HG03442 (cell line): ENCODE results near the gene TNFSF4.
"Not testable (repeated sequence)": the region's sequence is repeated elsewhere in the genome, so short reads cannot be mapped to it uniquely, and the experiment has no call there.

Experiments used
- ATAC-seq: cut with Tn5 transposase; IDR thresholded peaks from one replicate; pipeline ENCODE4 v1.9.1; 2021; ENCODE audit warnings: mild to moderate bottlenecking, moderate library complexity; ENCODE audit not compliant: unreplicated experiment

Gene TNFSF4, protein sequence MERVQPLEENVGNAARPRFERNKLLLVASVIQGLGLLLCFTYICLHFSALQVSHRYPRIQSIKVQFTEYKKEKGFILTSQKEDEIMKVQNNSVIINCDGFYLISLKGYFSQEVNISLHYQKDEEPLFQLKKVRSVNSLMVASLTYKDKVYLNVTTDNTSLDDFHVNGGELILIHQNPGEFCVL

DNA sequence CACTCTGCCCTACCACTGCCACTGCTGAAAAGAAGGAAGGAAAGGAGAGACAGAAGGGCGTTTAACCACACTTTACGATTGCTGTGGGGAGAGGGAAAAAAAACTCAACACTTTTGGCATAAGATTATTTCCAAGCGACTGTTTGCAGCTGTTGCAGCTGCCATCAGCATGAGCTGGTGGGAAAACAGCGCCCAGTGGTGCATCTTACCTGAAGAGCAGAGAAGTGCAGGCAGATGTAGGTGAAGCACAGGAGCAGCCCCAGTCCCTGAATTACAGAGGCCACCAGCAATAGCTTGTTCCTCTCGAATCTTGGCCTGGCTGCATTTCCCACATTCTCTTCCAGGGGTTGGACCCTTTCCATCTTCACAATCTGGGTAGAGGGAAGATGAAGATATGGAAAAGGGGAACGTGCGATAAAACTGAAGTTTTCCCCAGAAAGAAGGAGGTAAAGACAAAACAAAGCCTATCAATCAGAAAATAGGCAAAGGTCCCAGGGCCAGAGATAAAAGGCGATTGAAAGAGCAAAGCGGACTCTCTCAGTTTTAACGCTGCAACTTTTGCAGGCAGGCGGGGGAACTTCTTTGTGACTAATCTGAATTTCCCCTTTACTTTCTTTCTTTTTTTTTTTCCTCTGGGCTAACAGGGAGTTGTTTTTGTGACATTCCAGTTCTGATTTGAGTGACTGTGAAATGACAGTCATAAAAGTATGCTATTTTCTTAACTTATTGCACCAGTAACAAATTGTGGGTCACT is at the start of gene TNFSF4:
TNFSF4 (minus strand) TSS at position 516 of the 753 bp plus-strand sequence; CDS start at position 361, 155 bp downstream.
- ATAC-seq, result no peak

DNA sequence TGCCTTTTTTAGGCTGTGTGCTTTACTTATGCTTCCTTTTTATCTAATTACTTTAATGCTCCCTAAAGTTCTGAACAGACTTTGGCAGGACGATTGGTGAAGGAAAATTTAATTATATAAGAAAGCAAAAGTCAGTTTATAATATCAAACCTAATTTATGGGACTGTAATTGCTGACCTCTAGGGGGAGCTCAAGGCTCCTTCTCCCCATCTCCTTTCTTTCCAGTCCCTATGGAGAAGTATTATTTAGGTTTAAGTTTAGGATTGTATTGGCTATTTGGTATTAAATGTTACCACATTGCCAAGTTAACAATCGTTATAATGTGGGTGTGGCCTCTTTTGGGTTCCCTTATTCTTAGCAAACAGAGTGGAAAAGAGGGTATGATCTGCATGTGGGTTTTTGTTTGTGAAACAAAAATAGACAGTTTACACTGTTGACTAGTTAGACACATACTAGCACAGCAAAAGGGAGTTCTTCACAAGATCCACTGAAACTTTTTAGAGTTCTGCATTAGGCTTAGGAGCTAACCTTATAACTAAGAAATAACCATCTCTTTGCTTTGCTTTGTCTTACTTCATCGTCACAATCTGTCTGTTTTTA is 48.2 kb upstream of the TNFSF4 start:
- no peak for ATAC-seq

DNA sequence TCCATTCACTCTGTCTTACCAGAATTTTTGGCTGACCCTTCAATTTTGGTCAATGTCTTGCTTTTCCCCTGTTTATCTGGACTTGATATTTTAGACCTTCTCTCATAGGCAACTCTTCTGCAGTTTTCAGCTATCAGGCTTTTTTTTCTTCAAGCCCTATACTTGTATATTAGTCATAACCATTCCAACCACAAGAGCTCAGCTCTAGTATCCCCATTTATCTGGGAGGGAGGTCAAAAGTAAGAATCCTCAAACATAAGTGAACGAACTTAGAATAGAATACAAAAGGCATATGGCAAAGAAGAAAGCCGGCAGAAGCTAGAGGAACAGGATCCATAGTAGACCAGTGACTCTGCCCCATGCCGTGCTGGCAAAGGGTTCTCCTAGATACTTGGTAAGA is 45.9 kb upstream of the TNFSF4 start:
- ATAC-seq, result no peak

DNA sequence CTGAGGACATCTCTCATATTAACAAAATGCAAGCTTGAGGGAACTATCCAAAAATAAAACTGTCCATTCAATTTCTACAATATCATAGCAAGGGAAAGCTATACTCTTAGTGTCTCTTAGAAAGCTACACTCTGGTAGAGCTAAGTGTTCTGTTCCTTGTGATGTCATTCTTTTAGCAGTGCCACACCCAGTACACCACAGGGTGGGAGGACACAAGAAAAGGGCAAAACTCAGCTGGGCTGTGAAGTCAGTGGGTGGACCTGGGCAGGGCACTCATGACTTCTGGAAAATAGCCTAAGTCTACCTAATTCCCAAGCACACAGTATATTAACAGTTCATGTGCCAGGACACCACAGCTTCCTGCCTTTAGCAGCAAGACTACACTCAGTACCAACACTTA is 42.2 kb upstream of the TNFSF4 start:
- no peak for ATAC-seq

DNA sequence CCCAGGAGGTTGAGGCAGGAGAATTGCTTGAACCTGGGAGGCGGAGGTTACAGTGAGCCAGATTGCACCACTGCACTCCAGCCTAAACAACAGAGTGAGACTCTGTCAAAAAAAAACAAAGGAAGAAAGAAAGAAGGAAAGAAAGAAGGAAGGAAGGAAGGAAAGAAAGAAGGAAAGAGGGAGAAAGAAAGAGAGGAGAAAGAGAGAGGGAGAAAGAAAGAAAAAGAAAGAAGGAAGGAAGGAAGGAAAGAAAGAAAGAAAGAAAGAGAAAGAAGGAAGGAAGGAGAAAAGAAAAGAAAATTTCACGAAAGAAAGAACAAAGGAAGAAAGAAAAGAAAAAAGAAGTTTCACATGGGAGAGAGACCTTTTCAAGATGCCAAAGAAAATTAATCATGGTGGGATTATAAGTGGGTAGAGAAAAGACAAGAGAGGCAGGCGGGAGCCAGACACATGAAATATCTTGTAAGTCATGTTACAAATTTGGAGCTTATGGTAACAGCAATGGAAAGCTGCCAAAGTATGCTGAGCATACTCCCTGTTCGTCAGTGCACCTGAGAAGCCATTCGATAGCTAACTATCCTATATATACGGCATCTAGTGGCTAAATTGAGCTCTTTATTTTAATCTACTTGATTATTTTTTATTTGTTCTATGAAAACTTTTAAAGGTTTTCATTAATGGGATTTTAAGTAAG is 41.3 kb upstream of the TNFSF4 start:
- no peak for ATAC-seq

DNA sequence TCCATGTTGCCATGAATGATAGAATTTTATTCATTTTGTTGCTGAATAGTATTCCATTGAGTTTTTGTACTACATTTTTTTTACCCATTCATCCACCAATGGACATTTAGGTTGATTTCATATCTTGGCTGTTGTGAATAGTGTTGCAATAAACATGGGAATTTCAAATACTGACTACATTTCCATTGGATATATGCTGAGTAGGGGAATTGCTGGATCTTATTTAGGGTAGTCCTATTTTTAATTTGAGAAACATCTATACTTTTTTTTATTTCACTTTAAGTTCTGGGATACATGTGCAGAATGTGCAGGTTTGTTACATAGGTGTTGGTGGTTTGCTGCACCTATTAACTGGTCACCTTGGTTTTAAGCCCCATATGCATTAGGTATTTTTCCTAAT is 38.8 kb upstream of the TNFSF4 start:
- no peak for ATAC-seq

DNA sequence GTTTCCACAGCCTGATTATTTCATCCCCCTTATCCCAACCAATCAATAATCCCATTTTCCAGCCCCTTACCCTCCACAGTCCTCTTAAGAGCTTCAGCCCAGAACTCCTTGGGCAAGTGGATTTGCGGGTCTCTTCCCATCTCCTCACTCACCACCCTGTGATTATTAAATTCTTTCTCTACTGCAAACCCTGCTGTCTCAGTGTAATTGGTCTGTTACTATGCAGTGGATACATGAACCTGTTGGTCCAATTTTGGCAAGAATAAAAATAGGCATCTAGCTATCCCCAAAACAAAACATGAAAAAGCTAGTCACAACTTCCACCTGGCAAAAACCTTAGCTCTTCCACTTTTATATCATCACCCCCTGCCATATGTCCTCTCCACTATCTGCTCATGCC is 36.2 kb upstream of the TNFSF4 start:
- no peak for ATAC-seq

DNA sequence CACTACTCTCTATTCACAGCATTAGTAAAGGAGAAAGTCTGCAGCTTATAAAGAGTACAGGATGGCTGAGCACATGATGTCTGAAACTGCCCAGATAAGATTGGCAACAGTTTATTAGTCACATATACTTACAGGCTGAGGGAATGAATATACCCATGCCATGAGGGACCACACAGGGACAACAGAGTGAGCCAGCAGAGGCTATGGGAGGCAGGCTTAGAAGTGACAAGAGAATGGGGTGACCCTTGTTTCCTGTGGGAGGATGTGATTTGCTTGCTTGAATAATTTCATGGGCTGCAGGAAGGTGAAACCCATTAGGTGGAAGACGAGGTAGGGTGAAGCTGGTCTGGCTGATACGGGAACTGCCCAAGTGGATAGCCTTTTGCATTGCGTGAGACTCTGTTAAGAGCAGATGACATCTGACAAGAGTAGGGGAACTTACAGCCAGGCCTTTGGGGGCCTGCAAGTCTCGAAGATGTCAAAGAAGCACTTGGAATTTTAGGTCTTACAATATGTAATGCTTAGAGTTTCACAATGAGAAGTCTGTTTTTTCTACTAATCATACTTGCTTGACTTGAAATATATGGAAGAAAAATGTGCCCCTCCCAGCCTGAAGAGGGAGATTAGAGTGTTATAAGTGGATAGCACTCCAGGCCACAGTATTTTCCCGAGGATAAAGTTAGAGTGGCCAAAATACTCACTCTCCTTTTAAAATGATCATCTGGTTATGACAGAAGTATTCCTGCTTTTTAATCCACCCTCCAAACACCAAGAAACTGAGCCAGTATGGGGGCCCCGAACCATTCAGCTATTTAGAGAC is 34.6 kb upstream of the TNFSF4 start:
- ATAC-seq, result peak; percentile 74

DNA sequence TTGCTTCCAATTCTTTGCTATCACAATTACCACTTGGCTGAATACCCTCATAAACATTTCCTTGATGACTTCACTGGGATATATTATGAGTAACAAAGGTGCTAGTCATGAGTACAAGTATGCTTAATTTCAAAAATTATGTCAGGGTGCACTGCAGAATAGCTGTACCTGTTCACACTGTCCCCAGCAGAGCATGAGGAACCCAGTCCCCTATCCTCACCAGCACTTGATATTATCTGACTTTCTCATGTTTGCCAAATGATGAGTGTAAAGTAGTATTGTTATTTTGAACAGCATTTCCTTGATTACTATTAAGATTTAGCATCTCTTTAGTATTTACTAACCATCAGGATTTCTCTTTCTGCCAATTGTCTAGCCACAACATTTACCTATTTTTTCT is 33.5 kb upstream of the TNFSF4 start:
- ATAC-seq, result no peak

DNA sequence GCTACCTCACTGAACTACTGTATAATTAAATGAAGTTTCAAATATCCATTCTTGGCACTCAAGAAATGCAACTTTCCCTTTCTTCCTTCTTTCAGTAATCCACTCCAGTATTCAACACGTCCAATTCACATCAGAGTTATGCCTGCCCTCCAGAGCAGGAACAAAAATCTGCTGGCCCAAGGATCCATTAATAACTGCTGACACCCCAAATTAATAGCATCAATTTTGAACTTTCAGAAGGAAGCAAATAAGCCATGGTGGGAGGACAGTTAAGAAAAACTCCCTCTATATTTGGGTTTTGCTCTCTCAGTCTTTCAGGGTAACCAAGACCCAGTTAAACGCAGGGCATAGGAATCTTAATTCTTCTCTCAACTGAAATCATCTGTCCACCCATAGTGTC is 31.9 kb upstream of the TNFSF4 start:
- no peak for ATAC-seq

DNA sequence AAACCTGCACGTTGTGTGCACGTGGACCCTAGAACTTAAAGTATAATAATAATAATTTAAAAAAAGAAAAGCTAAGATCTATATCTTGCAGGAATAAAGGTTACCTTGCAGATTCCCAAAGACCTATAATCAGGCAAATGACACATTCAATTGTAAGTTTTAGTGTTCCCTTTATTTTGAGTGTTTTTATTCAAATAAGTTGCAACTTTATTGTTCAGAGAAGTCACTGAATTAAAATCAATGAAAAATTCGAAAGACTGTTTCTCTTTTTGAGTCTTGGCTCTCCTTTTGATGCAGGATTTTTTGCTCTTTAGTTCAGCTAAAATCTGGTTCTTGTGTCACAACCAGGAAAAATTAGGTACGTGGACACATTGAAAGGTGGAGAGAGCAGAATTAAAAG is 27.8 kb upstream of the TNFSF4 start:
- no peak for ATAC-seq

DNA sequence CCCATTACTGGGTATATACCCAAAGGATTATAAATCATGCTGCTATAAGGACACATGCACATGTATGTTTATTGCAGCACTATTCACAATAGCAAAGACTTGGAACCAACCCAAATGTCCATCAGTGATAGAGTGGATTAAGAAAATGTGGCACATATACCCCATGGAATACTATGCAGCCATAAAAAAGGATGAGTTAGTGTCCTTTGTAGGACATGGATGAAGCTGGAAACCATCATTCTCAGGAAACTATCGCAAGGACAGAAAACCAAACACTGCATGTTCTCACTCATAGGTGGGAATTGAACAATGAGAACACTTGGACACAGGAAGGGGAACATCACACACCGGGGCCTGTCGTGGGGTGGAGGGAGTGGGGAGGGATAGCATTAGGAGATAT is 27.3 kb upstream of the TNFSF4 start:
- ATAC-seq, result not testable (repeated sequence)

DNA sequence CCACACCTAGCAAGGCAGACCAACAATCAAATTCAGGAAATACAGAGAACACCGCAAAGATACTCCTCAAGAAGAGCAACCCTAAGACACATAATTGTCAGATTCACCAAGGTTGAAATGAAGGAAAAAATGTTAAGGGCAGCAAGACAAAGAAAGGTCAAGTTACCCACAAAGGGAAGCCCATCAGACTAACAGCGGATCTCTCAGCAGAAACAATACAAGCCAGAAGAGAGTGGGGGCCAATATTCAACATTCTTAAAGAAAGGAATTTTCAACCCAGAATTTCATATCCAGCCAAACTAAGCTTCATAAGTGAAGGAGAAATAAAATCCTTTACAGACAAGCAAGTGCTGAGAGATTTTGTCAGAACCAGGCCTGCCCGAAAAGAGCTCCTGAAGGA is 21.9 kb upstream of the TNFSF4 start:
- not testable (repeated sequence) for ATAC-seq

DNA sequence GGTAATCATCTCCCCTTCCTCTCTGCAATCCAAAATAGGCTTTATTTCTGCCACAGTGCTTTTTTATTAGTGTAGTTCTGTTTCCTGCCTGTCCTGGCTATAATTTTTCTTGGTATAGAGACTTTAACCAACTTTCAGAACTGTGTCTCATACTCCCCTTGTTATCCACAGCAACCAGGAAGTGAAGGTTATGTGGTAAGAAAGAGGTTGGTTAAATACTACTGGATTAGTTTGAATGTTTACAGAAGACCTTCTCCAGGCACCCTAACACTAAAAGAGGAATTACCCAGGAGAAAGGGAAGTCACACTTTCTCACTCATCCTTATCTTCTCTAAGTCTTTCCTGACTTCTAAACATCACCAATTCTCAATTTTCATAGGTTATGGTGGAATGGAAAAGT is 17.8 kb upstream of the TNFSF4 start:
- ATAC-seq, result no peak

DNA sequence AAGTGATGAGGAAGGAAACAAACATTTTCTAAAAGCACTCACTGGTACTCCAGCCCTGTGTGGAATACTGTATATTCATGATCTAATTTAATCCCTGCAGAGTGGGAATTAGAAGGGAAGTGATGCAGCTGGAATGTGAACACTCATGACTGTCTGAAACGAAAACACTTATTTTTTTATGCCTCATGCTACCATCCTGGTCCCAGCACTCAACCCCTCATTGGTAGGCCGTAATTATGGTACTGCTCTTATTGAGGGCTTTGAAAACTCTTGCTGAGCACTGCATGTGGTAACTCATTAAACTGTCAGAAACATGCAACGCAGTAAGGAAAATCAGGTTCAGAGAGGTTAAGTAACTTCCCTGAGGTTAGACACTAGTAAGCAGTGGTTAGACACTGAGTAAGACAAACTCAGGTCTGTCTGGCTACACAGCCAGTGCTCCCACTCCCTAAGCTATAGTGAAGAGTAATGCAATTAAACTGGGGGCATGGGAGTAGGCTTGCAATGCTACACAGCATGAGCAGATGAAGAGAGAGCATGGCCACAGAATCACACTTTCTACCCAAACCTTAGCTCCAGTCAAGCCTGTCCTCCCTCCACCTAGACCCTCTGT is 17.3 kb upstream of the TNFSF4 start:
- ATAC-seq, result no peak

DNA sequence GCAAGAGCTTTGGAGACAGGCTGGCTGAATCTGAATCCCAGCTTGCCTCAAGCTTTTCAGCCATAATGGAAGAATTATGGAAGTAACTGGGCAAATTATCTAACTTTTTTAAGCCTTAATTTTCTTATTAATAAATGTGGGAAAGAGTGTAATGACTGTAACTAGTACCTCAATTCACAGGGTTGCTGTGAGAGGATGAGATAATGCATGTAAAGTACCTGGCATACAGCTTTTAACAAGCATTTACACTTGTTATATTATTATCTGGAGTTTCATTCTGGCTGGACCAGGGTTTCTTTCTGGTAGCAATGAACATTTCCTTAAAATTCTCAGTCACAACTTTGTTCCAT is 15.9 kb upstream of the TNFSF4 start:
- no peak for ATAC-seq

DNA sequence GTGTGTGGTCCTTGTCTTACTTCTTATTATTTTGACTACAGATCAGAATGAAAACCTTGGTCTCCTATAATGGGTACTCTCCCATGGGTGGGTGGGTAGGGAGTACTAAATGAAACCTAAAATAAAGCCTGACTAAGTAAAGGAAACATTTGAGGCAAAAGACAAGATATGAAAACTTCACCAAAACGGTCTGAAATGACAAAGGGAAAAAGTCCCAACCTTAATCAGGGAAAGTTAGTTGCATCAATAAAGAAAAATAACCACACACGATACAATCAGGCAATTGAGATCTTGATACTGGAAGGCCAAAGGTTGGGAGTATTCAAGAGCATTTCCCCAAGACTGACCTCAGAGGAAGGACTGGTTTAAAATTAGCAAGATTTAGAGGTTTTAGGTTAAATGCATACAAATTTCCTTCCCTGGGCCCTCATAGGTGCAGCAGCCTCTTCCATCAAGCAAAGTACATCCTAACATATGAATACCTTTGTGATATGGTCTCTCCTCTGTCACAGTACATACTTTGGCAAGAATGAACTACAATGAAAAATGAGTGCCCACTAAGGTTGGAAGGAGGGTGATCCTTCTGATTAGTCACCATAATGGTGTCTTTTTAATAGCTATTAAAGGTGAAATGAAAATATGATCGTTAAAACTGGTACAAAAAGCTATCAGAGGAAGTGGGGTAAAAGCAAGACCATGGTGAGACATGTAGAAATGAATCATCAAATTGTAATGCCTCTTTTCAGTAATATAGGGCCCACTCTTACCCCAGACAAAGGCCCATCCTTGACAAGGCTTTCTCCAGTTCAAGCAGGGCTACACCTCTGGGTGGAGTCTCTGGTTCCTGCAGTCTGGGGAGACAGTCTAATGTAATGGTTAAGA is 15.3 kb upstream of the TNFSF4 start:
- no peak for ATAC-seq

DNA sequence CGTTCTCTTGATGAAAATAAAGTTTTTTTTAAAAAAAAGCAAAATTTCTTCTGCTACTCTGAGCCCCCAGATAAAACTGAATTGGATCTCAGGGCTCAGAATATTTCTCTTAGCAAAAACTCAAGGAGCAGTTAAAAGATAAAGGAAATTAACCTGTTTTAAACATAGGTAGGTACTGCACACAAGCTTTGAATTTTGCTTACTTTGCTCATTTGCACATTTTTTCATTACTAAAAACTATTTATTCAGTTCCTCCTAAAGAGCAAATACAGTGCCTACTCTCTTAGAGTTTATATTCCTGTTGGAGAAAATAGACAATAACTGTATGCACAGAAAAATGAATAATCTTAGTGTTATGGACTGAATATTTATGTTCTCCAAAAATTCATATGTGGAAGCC is 13.0 kb upstream of the TNFSF4 start:
- no peak for ATAC-seq

DNA sequence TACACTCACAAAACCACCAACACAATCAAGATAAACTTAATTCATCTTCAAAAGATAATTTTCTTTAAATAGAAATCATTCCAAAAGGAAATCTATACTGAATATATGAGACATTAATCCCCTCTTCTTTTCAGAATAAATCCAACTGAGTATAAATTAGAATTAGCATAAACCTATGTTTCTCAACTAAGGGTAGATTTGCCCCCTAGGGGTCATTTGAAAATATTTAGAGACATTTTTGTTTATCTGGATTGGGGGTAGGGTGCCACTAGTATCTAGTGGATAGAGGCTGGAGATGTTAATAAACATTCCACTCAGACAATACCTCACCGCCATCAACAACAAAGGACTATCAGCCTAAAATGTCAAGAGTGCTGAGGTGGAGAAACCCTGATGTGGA is 6.5 kb upstream of the TNFSF4 start:
- ATAC-seq, result no peak
